HepG2 (cell line): Measurements from ENCODE around the gene MATK. TPM values are rescaled to one million over a fixed set of nuclear protein-coding genes. Genes with fewer than 3 reads are reported as not detected.
A peak's percentile ranks its signal among the peaks of the same experiment; 100 is the strongest.

Source experiments
- CTCF ChIP-seq: sonication (generic); formaldehyde crosslinking; IDR thresholded peaks from 2 replicates; pipeline ENCODE4 v1.5.0; 2020; ENCODE audit warnings: mild to moderate bottlenecking, missing genetic modification reagents, moderate library complexity
- FOSL2 ChIP-seq: sonication (generic); formaldehyde crosslinking; IDR thresholded peaks from 2 replicates; pipeline ENCODE4 v1.4.0; 2020; ENCODE audit warnings: missing genetic modification reagents
- MAFK ChIP-seq, 2 experiments: IDR thresholded peaks in 1 of 2; conservative IDR thresholded peaks in 1 of 2; 2 replicates each; pipeline ENCODE4 v1.6.1; 2011; ENCODE audit warnings: improper control_type of control experiment in 2 of 2, low read length in 2 of 2
- NKX3-1 ChIP-seq: sonication (generic); formaldehyde crosslinking; IDR thresholded peaks from 2 replicates; pipeline ENCODE4 v1.5.0; 2020; ENCODE audit warnings: missing genetic modification reagents
- REL ChIP-seq: sonication (generic); formaldehyde crosslinking; conservative IDR thresholded peaks from 2 replicates; pipeline ENCODE4 v1.8.0; 2022; ENCODE audit warnings: mild to moderate bottlenecking, missing genetic modification reagents, moderate library complexity
- RXRA ChIP-seq: sonication (generic); formaldehyde crosslinking; IDR thresholded peaks from 2 replicates; pipeline ENCODE4 v1.5.1; 2020; ENCODE audit warnings: missing genetic modification reagents
- SALL1 ChIP-seq: sonication (generic); formaldehyde crosslinking; IDR thresholded peaks from 2 replicates; pipeline ENCODE4 v1.8.0; 2022; ENCODE audit warnings: mild to moderate bottlenecking, missing genetic modification reagents
- TEAD2 ChIP-seq: sonication (generic); formaldehyde crosslinking; IDR thresholded peaks from 2 replicates; pipeline ENCODE4 v1.9.0; 2021; ENCODE audit warnings: missing genetic modification reagents
- XRCC5 ChIP-seq: fragments of 200-400 bp; formaldehyde crosslinking; optimal IDR thresholded peaks from 2 replicates; pipeline ENCODE3; 2017; ENCODE audit warnings: mild to moderate bottlenecking, low read length
- ZBTB49 ChIP-seq: sonication (generic); formaldehyde crosslinking; IDR thresholded peaks from 2 replicates; pipeline ENCODE4 v1.4.0; 2020; ENCODE audit warnings: missing genetic modification reagents, borderline replicate concordance
- ZFP82 ChIP-seq: sonication (generic); formaldehyde crosslinking; IDR thresholded peaks from 2 replicates; pipeline ENCODE4 v1.5.1; 2020; ENCODE audit warnings: mild to moderate bottlenecking, missing genetic modification reagents, borderline replicate concordance
- ZNF256 ChIP-seq: sonication (generic); formaldehyde crosslinking; conservative IDR thresholded peaks from 2 replicates; pipeline ENCODE4 v1.4.0; 2020; ENCODE audit warnings: missing genetic modification reagents
- ZNF546 ChIP-seq: sonication (generic); formaldehyde crosslinking; conservative IDR thresholded peaks from 2 replicates; pipeline ENCODE4 v1.8.1; 2023; ENCODE audit warnings: mild to moderate bottlenecking, missing genetic modification reagents
- ZNF781 ChIP-seq: sonication (generic); formaldehyde crosslinking; IDR thresholded peaks from 2 replicates; pipeline ENCODE4 v1.5.1; 2020; ENCODE audit warnings: borderline replicate concordance, mild to moderate bottlenecking, missing genetic modification reagents; ENCODE audit errors: not compliant biosample characterization
- polyA plus RNA-seq, 8 experiments: library from polyadenylated mRNA; depleted of rRNA in 3 of 8; stranded (reverse) in 7 of 8; unstranded in 1 of 8; fragments of >200 nt; fragmentation: Illumina TruSeq in 4 of 8; extraction: Trizol in 4 of 8; gene quantifications; 2 replicates each; pipeline versions ENCODE4 v1.2.1 to v1.2.3, GENCODE V29; 2011 to 2016; ENCODE audit warnings: low read depth in 4 of 8, missing spikeins in 1 of 8, mixed read lengths in 1 of 8; ENCODE audit not compliant: insufficient read depth in 1 of 8
- total RNA-seq, 5 experiments: library from RNA; depleted of rRNA; stranded (reverse); fragments of >200 nt; fragmentation: Illumina TruSeq; extraction: Trizol; gene quantifications; 2 replicates each; pipeline ENCODE4 v1.2.3, GENCODE V29; 2016; ENCODE audit warnings: low read depth in 1 of 5
- TF ChIP-seq, protein P1 (sequence below): sonication (generic); formaldehyde crosslinking; IDR thresholded peaks from 2 replicates; pipeline ENCODE4 v1.4.0; 2020; ENCODE audit warnings: mild to moderate bottlenecking, low read depth, missing genetic modification reagents
- TF ChIP-seq, protein P2 (sequence below): sonication (generic); formaldehyde crosslinking; IDR thresholded peaks from 2 replicates; pipeline ENCODE4 v1.4.0; 2020; ENCODE audit warnings: missing genetic modification reagents
- TF ChIP-seq, protein P3 (sequence below): sonication (generic); formaldehyde crosslinking; conservative IDR thresholded peaks from 2 replicates; pipeline ENCODE4 v1.4.0; 2020; ENCODE audit warnings: missing genetic modification reagents
- TF ChIP-seq, protein P4 (sequence below): sonication (generic); formaldehyde crosslinking; IDR thresholded peaks from 2 replicates; pipeline ENCODE4 v1.4.0; 2020; ENCODE audit warnings: missing genetic modification reagents

The MATK gene
- total and polyA plus RNA-seq, 2 of the 13 experiments (the other 11 are each of a cell fraction or from before 2014, with no cell fraction given) = 0.09 TPM; not detected in 1

GRCh38 chr19:3783660-3784584 lies 2.3 kb downstream of the MATK start (continued):
- TF ChIP-seq, protein P1, sequence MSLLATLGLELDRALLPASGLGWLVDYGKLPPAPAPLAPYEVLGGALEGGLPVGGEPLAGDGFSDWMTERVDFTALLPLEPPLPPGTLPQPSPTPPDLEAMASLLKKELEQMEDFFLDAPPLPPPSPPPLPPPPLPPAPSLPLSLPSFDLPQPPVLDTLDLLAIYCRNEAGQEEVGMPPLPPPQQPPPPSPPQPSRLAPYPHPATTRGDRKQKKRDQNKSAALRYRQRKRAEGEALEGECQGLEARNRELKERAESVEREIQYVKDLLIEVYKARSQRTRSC = no peak
- TF ChIP-seq RXRA (CRISPR knock-in tag) (0 out of 2 replicates have a peak, but pooled peaks have one; percentile 15), ZNF781 (CRISPR knock-in tag) (peak; percentile 54), CTCF (CRISPR knock-in tag) (peak; percentile 79), NKX3-1 (CRISPR knock-in tag) (no peak), ZNF256 (CRISPR knock-in tag) (no peak), XRCC5 (peak; percentile 61), ZBTB49 (no peak), ZNF546 (CRISPR knock-in tag) (0 out of 2 replicates have a peak, but pooled peaks have one; percentile 53), ZFP82 (CRISPR knock-in tag) (no peak), FOSL2 (peak; percentile 17; the same call in 1 of the 2 replicates), REL (no peak), MAFK (conservative IDR thresholded peaks at IDR 0.05 in 1 of 2, IDR thresholded peaks at IDR 0.05 in 1 of 2; ENCODE audit: low read length in 2 of 2) (no peak), SALL1 (CRISPR knock-in tag) (peak; percentile 75), TEAD2 (CRISPR knock-in tag) (no peak)
- TF ChIP-seq, protein P2, sequence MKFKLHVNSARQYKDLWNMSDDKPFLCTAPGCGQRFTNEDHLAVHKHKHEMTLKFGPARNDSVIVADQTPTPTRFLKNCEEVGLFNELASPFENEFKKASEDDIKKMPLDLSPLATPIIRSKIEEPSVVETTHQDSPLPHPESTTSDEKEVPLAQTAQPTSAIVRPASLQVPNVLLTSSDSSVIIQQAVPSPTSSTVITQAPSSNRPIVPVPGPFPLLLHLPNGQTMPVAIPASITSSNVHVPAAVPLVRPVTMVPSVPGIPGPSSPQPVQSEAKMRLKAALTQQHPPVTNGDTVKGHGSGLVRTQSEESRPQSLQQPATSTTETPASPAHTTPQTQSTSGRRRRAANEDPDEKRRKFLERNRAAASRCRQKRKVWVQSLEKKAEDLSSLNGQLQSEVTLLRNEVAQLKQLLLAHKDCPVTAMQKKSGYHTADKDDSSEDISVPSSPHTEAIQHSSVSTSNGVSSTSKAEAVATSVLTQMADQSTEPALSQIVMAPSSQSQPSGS (CRISPR knock-in tag) = 0 out of 2 replicates have a peak, but pooled peaks have one; percentile 30
- TF ChIP-seq, protein P3, sequence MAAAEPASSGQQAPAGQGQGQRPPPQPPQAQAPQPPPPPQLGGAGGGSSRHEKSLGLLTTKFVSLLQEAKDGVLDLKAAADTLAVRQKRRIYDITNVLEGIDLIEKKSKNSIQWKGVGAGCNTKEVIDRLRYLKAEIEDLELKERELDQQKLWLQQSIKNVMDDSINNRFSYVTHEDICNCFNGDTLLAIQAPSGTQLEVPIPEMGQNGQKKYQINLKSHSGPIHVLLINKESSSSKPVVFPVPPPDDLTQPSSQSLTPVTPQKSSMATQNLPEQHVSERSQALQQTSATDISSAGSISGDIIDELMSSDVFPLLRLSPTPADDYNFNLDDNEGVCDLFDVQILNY = 0 out of 2 replicates have a peak, but pooled peaks have one; percentile 28
- TF ChIP-seq, protein P4, sequence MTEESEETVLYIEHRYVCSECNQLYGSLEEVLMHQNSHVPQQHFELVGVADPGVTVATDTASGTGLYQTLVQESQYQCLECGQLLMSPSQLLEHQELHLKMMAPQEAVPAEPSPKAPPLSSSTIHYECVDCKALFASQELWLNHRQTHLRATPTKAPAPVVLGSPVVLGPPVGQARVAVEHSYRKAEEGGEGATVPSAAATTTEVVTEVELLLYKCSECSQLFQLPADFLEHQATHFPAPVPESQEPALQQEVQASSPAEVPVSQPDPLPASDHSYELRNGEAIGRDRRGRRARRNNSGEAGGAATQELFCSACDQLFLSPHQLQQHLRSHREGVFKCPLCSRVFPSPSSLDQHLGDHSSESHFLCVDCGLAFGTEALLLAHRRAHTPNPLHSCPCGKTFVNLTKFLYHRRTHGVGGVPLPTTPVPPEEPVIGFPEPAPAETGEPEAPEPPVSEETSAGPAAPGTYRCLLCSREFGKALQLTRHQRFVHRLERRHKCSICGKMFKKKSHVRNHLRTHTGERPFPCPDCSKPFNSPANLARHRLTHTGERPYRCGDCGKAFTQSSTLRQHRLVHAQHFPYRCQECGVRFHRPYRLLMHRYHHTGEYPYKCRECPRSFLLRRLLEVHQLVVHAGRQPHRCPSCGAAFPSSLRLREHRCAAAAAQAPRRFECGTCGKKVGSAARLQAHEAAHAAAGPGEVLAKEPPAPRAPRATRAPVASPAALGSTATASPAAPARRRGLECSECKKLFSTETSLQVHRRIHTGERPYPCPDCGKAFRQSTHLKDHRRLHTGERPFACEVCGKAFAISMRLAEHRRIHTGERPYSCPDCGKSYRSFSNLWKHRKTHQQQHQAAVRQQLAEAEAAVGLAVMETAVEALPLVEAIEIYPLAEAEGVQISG (CRISPR knock-in tag) = peak; percentile 72
